Measurements from ENCODE around the gene SLC17A5.

- no peak for TF ChIP-seq EP300 (IDR thresholded peaks at IDR 0.05)
- TF ChIP-seq CTCF (IDR thresholded peaks at IDR 0.05), result no peak
- TF ChIP-seq POLR2AphosphoS5 (IDR thresholded peaks at IDR 0.05), result no peak
- TF ChIP-seq POLR2A (IDR thresholded peaks at IDR 0.05; ENCODE audit: low read depth), result no peak
Observed at GRCh38 chr6:73579389-73579788, 74.4 kb downstream of the SLC17A5 start.

Measured in esophagus muscularis mucosa (tissue), 4 donors.